ENCODE data around the gene CYFIP2.
"Not testable (repeated sequence)": the region's sequence is repeated elsewhere in the genome, so short reads cannot be mapped to it uniquely, and the experiment has no call there.

CYFIP2 gene

GRCh38 chr5:157265714-157266285, at the start of gene CYFIP2:
CYFIP2 (plus strand) TSS chr5:157266123; CDS start chr5:157285362, 19,239 bp downstream.
- peak; percentile 80 for DNase-seq

- DNase-seq: no peak
Observed at GRCh38 chr5:157216391-157217142, 49.4 kb upstream of the CYFIP2 start.

GRCh38 chr5:157217289-157218024, 48.5 kb upstream of the CYFIP2 start:
- peak; percentile 70 for DNase-seq

GRCh38 chr5:157219491-157220271, 46.2 kb upstream of the CYFIP2 start:
- no peak for DNase-seq

GRCh38 chr5:157221959-157222358, 44.0 kb upstream of the CYFIP2 start:
- DNase-seq: no peak

GRCh38 chr5:157222506-157223230, 43.3 kb upstream of the CYFIP2 start:
- peak; percentile 88 for DNase-seq

GRCh38 chr5:157225469-157226422, 40.2 kb upstream of the CYFIP2 start:
- peak; percentile 48 for DNase-seq

GRCh38 chr5:157230610-157231009, 35.3 kb upstream of the CYFIP2 start:
- DNase-seq: no peak

GRCh38 chr5:157232706-157233105, 33.2 kb upstream of the CYFIP2 start:
- DNase-seq: no peak

- peak; percentile 71 for DNase-seq
Observed at GRCh38 chr5:157233515-157233914, 32.4 kb upstream of the CYFIP2 start.

- no peak for DNase-seq
Observed at GRCh38 chr5:157236423-157236822, 29.5 kb upstream of the CYFIP2 start.

GRCh38 chr5:157241483-157241882, 24.4 kb upstream of the CYFIP2 start:
- DNase-seq: no peak

- not testable (repeated sequence) for DNase-seq
Observed at GRCh38 chr5:157244704-157245103, 21.2 kb upstream of the CYFIP2 start.

GRCh38 chr5:157245476-157245875, 20.4 kb upstream of the CYFIP2 start:
- no peak for DNase-seq

- DNase-seq: no peak
Observed at GRCh38 chr5:157245886-157246285, 20.0 kb upstream of the CYFIP2 start.

- no peak for DNase-seq
Observed at GRCh38 chr5:157247267-157247666, 18.7 kb upstream of the CYFIP2 start.

- peak; percentile 73 for DNase-seq
Observed at GRCh38 chr5:157248821-157249470, 17.0 kb upstream of the CYFIP2 start.

GRCh38 chr5:157252711-157253465, 13.0 kb upstream of the CYFIP2 start:
- peak; percentile 88 for DNase-seq

GRCh38 chr5:157253547-157253946, 12.4 kb upstream of the CYFIP2 start:
- DNase-seq: no peak

- DNase-seq: no peak
Observed at GRCh38 chr5:157258450-157258849, 7.5 kb upstream of the CYFIP2 start.
